ENCODE measurements around the gene EDARADD. TPM values are rescaled to one million over a fixed set of nuclear protein-coding genes. Genes with fewer than 3 reads are reported as not detected.

EDARADD gene
- polyA plus RNA-seq, 1 donor (not counting 4 experiments of a cell fraction or from before 2014, with no cell fraction given): 12.3 TPM

GRCh38 chr1:236480758-236481436, 86.8 kb downstream of the EDARADD start:
- Histone ChIP-seq H3K27ac (ENCODE audit: control insufficient read depth, insufficient read depth, low read length) (no peak overlapping the region), H3K79me2 (ENCODE audit: control insufficient read depth, insufficient read depth, low read length) (no peaks in the 10 kb centered on the region), H3K9me1 (ENCODE audit: control insufficient read depth, extremely low read depth, insufficient read depth, low read length) (no peaks in the 10 kb centered on the region), H3K27me3 (ENCODE audit: control insufficient read depth, extremely low read depth, insufficient read depth, low read length) (no peaks in the 10 kb centered on the region), H4K20me1 (ENCODE audit: control insufficient read depth, extremely low read depth, insufficient read depth, low read length) (no peaks in the 10 kb centered on the region), H3K9ac (ENCODE audit: control insufficient read depth, extremely low read depth, insufficient read depth, low read length) (no peak overlapping the region), H3K4me1 (ENCODE audit: control insufficient read depth, extremely low read depth, insufficient read depth, low read length) (no peaks in the 10 kb centered on the region), H3K36me3 (ENCODE audit: control insufficient read depth in 2 of 2, extremely low read depth in 1 of 2, insufficient read depth in 2 of 2, low read length in 2 of 2) (peaks cover 5 to 9% of the 10 kb centered on the region in 2 experiments), H3K4me2 (ENCODE audit: control insufficient read depth, extremely low read depth, insufficient read depth, low read depth, low read length) (no peak overlapping the region), H2AFZ (ENCODE audit: control insufficient read depth, low read length) (no peak overlapping the region), H3K9me3 (ENCODE audit: control insufficient read depth, low read depth, low read length) (no peaks in the 10 kb centered on the region), H3K4me3 (ENCODE audit: control insufficient read depth in 2 of 3, extremely low read depth in 1 of 3, insufficient read depth in 2 of 3, low read depth in 1 of 3, low read length in 3 of 3) (no peak overlapping the region)
- DNase-seq (ENCODE audit: low read depth, low spot score) (no peak), FAIRE-seq (no peak)
- TF ChIP-seq EZH2 (IDR thresholded peaks at IDR 0.05; ENCODE audit: low read length) (no peak), CTCF (optimal IDR thresholded peaks at IDR 0.05 in 1 of 3, IDR thresholded peaks at IDR 0.05 in 1 of 3, conservative IDR thresholded peaks at IDR 0.05 in 1 of 3; ENCODE audit: extremely low read depth in 1 of 3, insufficient read depth in 2 of 3, low read length in 3 of 3) (no peak)
- dilution Hi-C loops (cut with MboI; ENCODE audit: extremely low pct_ligation_motif_present, low sequenced_read_pairs): no loop called here

DNA sequence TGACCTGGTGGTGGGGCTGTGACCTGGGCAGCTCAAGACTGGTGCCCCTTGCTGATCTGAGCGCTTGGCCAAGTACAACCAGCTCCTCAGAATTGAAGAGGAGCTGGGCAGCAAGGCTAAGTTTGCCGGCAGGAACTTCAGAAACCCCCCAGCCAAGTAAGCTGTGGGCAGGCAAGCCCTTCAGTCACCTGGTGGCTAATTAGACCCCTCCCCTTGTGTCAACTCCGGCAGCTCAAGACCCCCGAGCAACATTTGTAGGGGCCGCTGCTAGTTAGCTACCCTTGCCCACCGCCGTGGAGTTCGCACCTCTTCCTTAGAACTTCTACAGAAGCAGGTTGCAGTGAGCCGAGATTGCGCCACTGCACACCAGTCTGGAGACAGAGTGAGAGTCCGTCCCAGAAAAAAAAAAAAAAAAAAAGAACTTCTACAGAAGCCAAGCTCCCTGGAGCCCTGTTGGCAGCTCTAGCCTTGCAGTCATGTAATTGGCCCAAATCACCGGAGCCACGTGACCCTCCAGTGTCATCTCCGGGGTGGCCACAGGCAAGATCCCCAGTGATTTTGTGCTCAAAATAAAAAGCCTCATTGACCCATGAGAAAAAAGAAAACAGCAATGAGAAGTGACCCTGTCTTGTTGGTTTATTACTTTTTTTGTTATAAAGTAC, 90.4 kb downstream of the EDARADD start:
- H3K4me3 ChIP-seq (ENCODE audit: control insufficient read depth in 2 of 3, extremely low read depth in 1 of 3, insufficient read depth in 2 of 3, low read depth in 1 of 3, low read length in 3 of 3): no peak overlapping the region
- no peaks in the 10 kb centered on the region for H3K9me1 ChIP-seq (ENCODE audit: control insufficient read depth, extremely low read depth, insufficient read depth, low read length)
- no peak overlapping the region for H3K27ac ChIP-seq (ENCODE audit: control insufficient read depth, insufficient read depth, low read length)
- TF ChIP-seq CTCF (optimal IDR thresholded peaks at IDR 0.05 in 1 of 3, IDR thresholded peaks at IDR 0.05 in 1 of 3, conservative IDR thresholded peaks at IDR 0.05 in 1 of 3; ENCODE audit: extremely low read depth in 1 of 3, insufficient read depth in 2 of 3, low read length in 3 of 3) (no peak), EZH2 (IDR thresholded peaks at IDR 0.05; ENCODE audit: low read length) (no peak)
- H3K36me3 ChIP-seq (ENCODE audit: control insufficient read depth in 2 of 2, extremely low read depth in 1 of 2, insufficient read depth in 2 of 2, low read length in 2 of 2): peaks cover 5 to 9% of the 10 kb centered on the region in 2 experiments
- dilution Hi-C loops (cut with MboI; ENCODE audit: extremely low pct_ligation_motif_present, low sequenced_read_pairs): no loop called here
- no peaks in the 10 kb centered on the region for H3K9me3 ChIP-seq (ENCODE audit: control insufficient read depth, low read depth, low read length)
- H2AFZ ChIP-seq (ENCODE audit: control insufficient read depth, low read length): no peak overlapping the region
- H3K9ac ChIP-seq (ENCODE audit: control insufficient read depth, extremely low read depth, insufficient read depth, low read length): no peak overlapping the region
- no peaks in the 10 kb centered on the region for H3K79me2 ChIP-seq (ENCODE audit: control insufficient read depth, insufficient read depth, low read length)
- no peak for DNase-seq (ENCODE audit: low read depth, low spot score)
- no peaks in the 10 kb centered on the region for H3K27me3 ChIP-seq (ENCODE audit: control insufficient read depth, extremely low read depth, insufficient read depth, low read length)
- no peak overlapping the region for H3K4me2 ChIP-seq (ENCODE audit: control insufficient read depth, extremely low read depth, insufficient read depth, low read depth, low read length)
- FAIRE-seq: no peak
- no peaks in the 10 kb centered on the region for H4K20me1 ChIP-seq (ENCODE audit: control insufficient read depth, extremely low read depth, insufficient read depth, low read length)
- H3K4me1 ChIP-seq (ENCODE audit: control insufficient read depth, extremely low read depth, insufficient read depth, low read length): no peaks in the 10 kb centered on the region

Data from keratinocyte (primary cell).